Hematopoietic multipotent progenitor cell treated with erythropoietin and hydrocortisone succinate and interleukin-3 and kit ligand, for 4 days (in vitro differentiated cells): ENCODE measurements around the gene BRPF1.

Experiments used
- DNase-seq: peaks from one replicate; pipeline ENCODE4 v3.0.0-alpha.2; 2015

Gene BRPF1

GRCh38 chr3:9731206-9732079 is at the start of gene BRPF1:
TSS of gene BRPF1 (plus strand) at chr3:9731735. CDS start at chr3:9734141, 2,406 bp downstream.
- peak; percentile 100 for DNase-seq

GRCh38 chr3:9682096-9682495 is 49.4 kb upstream of the BRPF1 start:
- DNase-seq: no peak

GRCh38 chr3:9683426-9683825 is 48.1 kb upstream of the BRPF1 start:
- DNase-seq: no peak

- no peak for DNase-seq
Observed at GRCh38 chr3:9685216-9686049, 46.1 kb upstream of the BRPF1 start.

- peak; percentile 46 for DNase-seq
Observed at GRCh38 chr3:9686050-9686550, 45.4 kb upstream of the BRPF1 start.

- DNase-seq: no peak
Observed at GRCh38 chr3:9686703-9687102, 44.8 kb upstream of the BRPF1 start.

- no peak for DNase-seq
Observed at GRCh38 chr3:9687514-9687913, 44.0 kb upstream of the BRPF1 start.

- no peak for DNase-seq
Observed at GRCh38 chr3:9688961-9689360, 42.6 kb upstream of the BRPF1 start.

- DNase-seq: no peak
Observed at GRCh38 chr3:9689757-9690156, 41.8 kb upstream of the BRPF1 start.

GRCh38 chr3:9690451-9691450 is 40.8 kb upstream of the BRPF1 start:
- peak; percentile 15 for DNase-seq

GRCh38 chr3:9691636-9692035 is 39.9 kb upstream of the BRPF1 start:
- DNase-seq: no peak

GRCh38 chr3:9692416-9692815 is 39.1 kb upstream of the BRPF1 start:
- no peak for DNase-seq

- no peak for DNase-seq
Observed at GRCh38 chr3:9695345-9695744, 36.2 kb upstream of the BRPF1 start.

GRCh38 chr3:9695746-9696145 is 35.8 kb upstream of the BRPF1 start:
- no peak for DNase-seq

GRCh38 chr3:9696480-9697220 is 34.9 kb upstream of the BRPF1 start:
- no peak for DNase-seq

GRCh38 chr3:9697892-9698291 is 33.6 kb upstream of the BRPF1 start:
- no peak for DNase-seq

- DNase-seq: no peak
Observed at GRCh38 chr3:9698293-9698692, 33.2 kb upstream of the BRPF1 start.

GRCh38 chr3:9700536-9700935 is 31.0 kb upstream of the BRPF1 start:
- no peak for DNase-seq

GRCh38 chr3:9701006-9701405 is 30.5 kb upstream of the BRPF1 start:
- no peak for DNase-seq

- DNase-seq: no peak
Observed at GRCh38 chr3:9701711-9702110, 29.8 kb upstream of the BRPF1 start.

- DNase-seq: no peak
Observed at GRCh38 chr3:9703240-9703639, 28.3 kb upstream of the BRPF1 start.
